Measurements from ENCODE around the gene THYN1. TPM values are rescaled to one million over a fixed set of nuclear protein-coding genes. Genes with fewer than 3 reads are reported as not detected.

Gene THYN1
- polyA plus RNA-seq, 3 donors = 63.7 to 78.8 (median 76.2) TPM

GRCh38 chr11:134229126-134229790, 23.9 kb downstream of the THYN1 start:
- DNase-seq = no peak

- no peak for DNase-seq
These were observed 24.5 kb downstream of the THYN1 start for GRCh38 chr11:134228625-134229024.

GRCh38 chr11:134226806-134227325, 26.3 kb downstream of the THYN1 start:
- DNase-seq = no peak

- DNase-seq = no peak
These were observed 28.2 kb downstream of the THYN1 start for GRCh38 chr11:134224710-134225664.

GRCh38 chr11:134223836-134224709, 29.1 kb downstream of the THYN1 start, which contains the start of the genes NCAPD3 and VPS26B:
NCAPD3 (minus strand) TSS chr11:134223967; CDS start chr11:134223926, 41 bp downstream.
VPS26B (plus strand) TSS chr11:134224671; CDS start chr11:134225123, 452 bp downstream.
- peak; percentile 96 for DNase-seq

GRCh38 chr11:134223121-134223520, 30.0 kb downstream of the THYN1 start:
- no peak for DNase-seq

- DNase-seq = no peak
These were observed 36.3 kb downstream of the THYN1 start for GRCh38 chr11:134216816-134217215.

- DNase-seq = no peak
These were observed 37.3 kb downstream of the THYN1 start for GRCh38 chr11:134215836-134216235.

GRCh38 chr11:134207538-134208239, 45.5 kb downstream of the THYN1 start:
- DNase-seq = no peak

- DNase-seq = no peak
These were observed 47.0 kb downstream of the THYN1 start for GRCh38 chr11:134206185-134206584.

GRCh38 chr11:134205729-134206128, 47.4 kb downstream of the THYN1 start:
- no peak for DNase-seq

GRCh38 chr11:134202661-134203060, 50.5 kb downstream of the THYN1 start:
- DNase-seq = no peak

GRCh38 chr11:134200688-134201087, 52.5 kb downstream of the THYN1 start:
- no peak for DNase-seq

- no peak for DNase-seq
These were observed 53.6 kb downstream of the THYN1 start for GRCh38 chr11:134199531-134199930.

Other genes starting within 250 kb of the THYN1 start
- 10 to 100 TPM; 52.9 to 58.2 (median 54.7) TPM for gene JAM3, start 184.3 kb downstream of the THYN1 start, polyA plus RNA-seq (ENCODE audit: insufficient read length in 3 of 3)
- gene NCAPD3, start 29.4 kb downstream of the THYN1 start, polyA plus RNA-seq (ENCODE audit: insufficient read length in 3 of 3) = 10 to 100 TPM; 31.8 to 40.9 (median 37.5) TPM
- gene VPS26B, start 28.7 kb downstream of the THYN1 start, polyA plus RNA-seq (ENCODE audit: insufficient read length in 3 of 3) = 10 to 100 TPM; 48.9 to 61.2 (median 59.8) TPM
- 10 to 100 TPM; 41.2 to 56.3 (median 50.3) TPM for gene ACAD8, start 216 bp upstream of the THYN1 start, polyA plus RNA-seq (ENCODE audit: insufficient read length in 3 of 3)
- gene GLB1L3, start 23.0 kb upstream of the THYN1 start, polyA plus RNA-seq (ENCODE audit: insufficient read length in 3 of 3) = 1 to 10 TPM; 1.6 to 1.8 (median 1.8) TPM
- 10 to 100 TPM; 19.7 to 28.7 (median 24.5) TPM for gene GLB1L2, start 78.6 kb upstream of the THYN1 start, polyA plus RNA-seq (ENCODE audit: insufficient read length in 3 of 3)
- 1 to 10 TPM; 4.0 to 6.4 (median 5.0) TPM for gene B3GAT1, start 158.9 kb upstream of the THYN1 start, polyA plus RNA-seq (ENCODE audit: insufficient read length in 3 of 3)